Natural killer cell (primary cell): ENCODE data around the gene LYST. TPM values are rescaled to one million over a fixed set of nuclear protein-coding genes. Genes with fewer than 3 reads are reported as not detected.

Source experiments
- ATAC-seq, 3 donors: fragments of 150-1000 bp in 2 of 3; fragments of 200-7000 bp in 1 of 3; cut with Tn5 transposase; 1 replicate in 1 of 3; 2 replicates in 2 of 3; pipeline ENCODE4 v1.10.0; 2021; ENCODE audit warnings: mild to moderate bottlenecking in 2 of 3, moderate library complexity in 2 of 3
- DNase-seq, 2 donors: peaks; one replicate each; pipeline versions ENCODE4 v3.0.0 to v3.0.0-alpha.2; 2013 to 2021; ENCODE audit warnings: mixed read lengths in 1 of 2
- H3K27ac ChIP-seq: one replicate; pipeline ENCODE4 v1.5.1; 2013; ENCODE audit warnings: mild to moderate bottlenecking, low read length
- H3K27me3 ChIP-seq: one replicate; pipeline ENCODE4 v1.6.1; 2013; ENCODE audit warnings: low read length; ENCODE audit not compliant: control insufficient read depth, insufficient read depth
- H3K36me3 ChIP-seq: one replicate; pipeline ENCODE4 v1.6.1; 2013; ENCODE audit warnings: low read length; ENCODE audit not compliant: control insufficient read depth, insufficient read depth
- H3K4me1 ChIP-seq: one replicate; pipeline ENCODE4 v1.6.1; 2013; ENCODE audit warnings: low read length; ENCODE audit not compliant: control insufficient read depth, insufficient read depth
- H3K4me3 ChIP-seq: one replicate; pipeline ENCODE4 v1.5.1; 2013; ENCODE audit warnings: low read length
- H3K9me3 ChIP-seq: one replicate; pipeline ENCODE4 v1.6.1; 2013; ENCODE audit warnings: low read length; ENCODE audit not compliant: control insufficient read depth, insufficient read depth
- H3K27ac Mint-ChIP-seq, 2 donors: one replicate each; pipeline ENCODE4 v1.8.0; 2022; ENCODE audit warnings: mild to moderate bottlenecking in 2 of 2, mixed read lengths in 2 of 2, moderate library complexity in 1 of 2
- H3K27me3 Mint-ChIP-seq, 2 donors: one replicate each; pipeline ENCODE4 v1.8.0; 2022; ENCODE audit warnings: low read depth in 2 of 2, mixed read lengths in 2 of 2
- H3K36me3 Mint-ChIP-seq: one replicate; pipeline ENCODE4 v1.8.0; 2022; ENCODE audit warnings: mixed read lengths
- H3K4me1 Mint-ChIP-seq, 2 donors: one replicate each; pipeline ENCODE4 v1.8.0; 2022; ENCODE audit warnings: mixed read lengths in 2 of 2
- H3K4me3 Mint-ChIP-seq: one replicate; pipeline ENCODE4 v1.8.0; 2022; ENCODE audit warnings: mild to moderate bottlenecking, moderate library complexity, mixed read lengths
- H3K9me3 Mint-ChIP-seq, 2 donors: one replicate each; pipeline ENCODE4 v1.8.0; 2022; ENCODE audit warnings: mixed read lengths in 2 of 2
- WGBS: methylation state at CpG from one replicate; pipeline ENCODE4 v1.1.7; 2013; ENCODE audit warnings: missing lambda C conversion rate; ENCODE audit not compliant: insufficient coverage; 5-methylcytosine and 5-hydroxymethylcytosine counted together
- intact Hi-C: fragments of 100-400 bp; cut with micrococcal nuclease; formaldehyde crosslinking; loops from one replicate; pipeline ENCODE4 v1.14.2; 2022
- total RNA-seq, 4 donors: library from RNA; stranded (reverse); fragments of 120-200 nt in 1 of 4; gene quantifications; one replicate each; pipeline versions ENCODE4 v1.2.3 to v1.2.4, GENCODE V29; 2013 to 2022
- TF ChIP-seq, protein P1 (sequence below): fragments of 200-600 bp; IDR thresholded peaks from one replicate; pipeline ENCODE4 v1.8.0; 2022; ENCODE audit warnings: antibody characterized with exemption

Gene LYST
- total RNA-seq, 3 donors from 2014 or later (not counting 1 experiment from before 2014, with no cell fraction given): 89.9 to 115 (median 93.6) TPM

DNA sequence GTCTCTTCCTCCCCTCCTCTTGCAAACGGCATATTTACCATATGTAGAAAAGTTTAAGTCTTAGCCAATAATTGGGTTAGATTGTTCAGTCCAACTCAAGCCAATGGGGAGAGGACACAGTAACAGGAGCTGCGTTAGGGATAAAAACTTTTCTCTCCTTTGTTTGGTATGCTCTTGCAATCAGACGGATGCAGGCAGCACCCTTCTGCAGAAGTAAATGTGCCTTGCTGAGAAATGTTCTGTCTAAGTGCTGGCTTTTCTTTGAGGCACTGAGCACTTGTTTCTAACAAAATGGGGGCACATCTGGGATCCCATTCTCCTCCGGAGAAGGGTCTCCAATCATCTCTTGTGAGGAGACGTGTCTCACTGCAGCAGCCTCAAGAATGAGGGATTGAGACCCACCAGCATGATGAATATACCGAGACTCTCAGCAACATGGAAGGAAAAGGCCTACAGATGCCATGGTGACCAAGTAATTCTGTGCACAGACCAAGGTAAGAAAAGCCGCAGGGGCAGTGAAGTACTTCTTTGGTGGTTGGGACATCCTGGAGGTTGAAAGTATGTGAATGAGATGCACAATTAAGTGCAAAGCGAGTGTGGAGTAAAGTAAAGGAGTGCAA is 196.4 kb downstream of the LYST start:
- Histone ChIP-seq H3K4me1 (no peaks in the 10 kb centered on the region), H3K36me3 (peaks cover 62% of the 10 kb centered on the region), H3K27me3 (no peaks in the 10 kb centered on the region), H3K27ac (no peak overlapping the region), H3K9me3 (peaks cover 26% of the 10 kb centered on the region), H3K4me3 (no peak overlapping the region)
- Mint-ChIP-seq H3K4me1 (no peaks in the 10 kb centered on the region), H3K27ac (no peak overlapping the region), H3K27me3 (no peaks in the 10 kb centered on the region), H3K4me3 (no peak overlapping the region), H3K36me3 (peaks cover 55% of the 10 kb centered on the region), H3K9me3 (peaks cover 11 to 23% of the 10 kb centered on the region in 2 donors)
- intact Hi-C loops: no loop called here
- TF ChIP-seq, protein P1, sequence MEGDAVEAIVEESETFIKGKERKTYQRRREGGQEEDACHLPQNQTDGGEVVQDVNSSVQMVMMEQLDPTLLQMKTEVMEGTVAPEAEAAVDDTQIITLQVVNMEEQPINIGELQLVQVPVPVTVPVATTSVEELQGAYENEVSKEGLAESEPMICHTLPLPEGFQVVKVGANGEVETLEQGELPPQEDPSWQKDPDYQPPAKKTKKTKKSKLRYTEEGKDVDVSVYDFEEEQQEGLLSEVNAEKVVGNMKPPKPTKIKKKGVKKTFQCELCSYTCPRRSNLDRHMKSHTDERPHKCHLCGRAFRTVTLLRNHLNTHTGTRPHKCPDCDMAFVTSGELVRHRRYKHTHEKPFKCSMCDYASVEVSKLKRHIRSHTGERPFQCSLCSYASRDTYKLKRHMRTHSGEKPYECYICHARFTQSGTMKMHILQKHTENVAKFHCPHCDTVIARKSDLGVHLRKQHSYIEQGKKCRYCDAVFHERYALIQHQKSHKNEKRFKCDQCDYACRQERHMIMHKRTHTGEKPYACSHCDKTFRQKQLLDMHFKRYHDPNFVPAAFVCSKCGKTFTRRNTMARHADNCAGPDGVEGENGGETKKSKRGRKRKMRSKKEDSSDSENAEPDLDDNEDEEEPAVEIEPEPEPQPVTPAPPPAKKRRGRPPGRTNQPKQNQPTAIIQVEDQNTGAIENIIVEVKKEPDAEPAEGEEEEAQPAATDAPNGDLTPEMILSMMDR: no peak
- DNase-seq (no peak), ATAC-seq (no peak)
- WGBS: 94% methylated on average over 8 of the region's 8 CpGs

DNA sequence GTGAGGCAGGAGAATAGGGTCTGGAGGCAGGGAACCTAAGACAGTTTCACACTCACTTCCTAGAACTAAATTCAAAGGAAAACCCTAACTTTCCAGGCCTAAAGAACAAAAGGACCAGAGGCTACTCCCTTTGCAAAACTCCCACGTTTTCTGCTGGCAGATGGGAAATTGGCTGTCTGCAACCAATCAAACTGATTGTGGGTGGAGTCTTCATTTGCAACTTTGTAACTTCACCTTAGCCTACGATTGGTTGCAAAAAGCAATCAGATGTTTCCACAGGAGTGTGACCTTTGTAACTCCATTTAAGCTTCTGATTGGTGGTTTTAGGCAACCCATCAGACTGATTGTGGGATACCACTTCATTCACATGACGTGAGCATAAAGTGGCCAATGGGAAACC is 197.4 kb downstream of the LYST start:
- H3K36me3 ChIP-seq: peaks cover 57% of the 10 kb centered on the region

DNA sequence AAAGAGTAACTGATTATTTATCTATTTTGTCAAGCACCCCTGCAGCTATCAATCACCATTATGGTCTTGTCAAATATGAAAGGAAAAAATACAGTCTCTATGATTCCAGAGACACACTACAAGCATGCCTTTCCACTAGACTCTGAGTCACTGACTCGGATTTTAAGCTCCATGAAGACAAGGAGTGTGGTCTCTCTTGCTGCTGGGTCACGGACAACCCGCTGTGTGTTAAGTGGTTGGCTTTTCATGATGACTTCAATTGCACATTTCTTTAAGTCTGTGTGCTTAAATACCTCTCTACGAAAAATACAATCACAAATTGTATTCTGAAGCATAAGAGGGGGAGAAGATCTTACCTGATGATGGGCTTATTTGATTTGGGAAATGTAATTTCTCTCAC is 203.1 kb downstream of the LYST start:
- peaks cover 9% of the 10 kb centered on the region for H3K36me3 Mint-ChIP-seq
- no peaks in the 10 kb centered on the region for H3K27me3 ChIP-seq

More for the DNA sequence above, 197.4 kb downstream of the LYST start:
- no peaks in the 10 kb centered on the region for H3K4me1 ChIP-seq
- peaks cover 11 to 21% of the 10 kb centered on the region in 2 donors for H3K9me3 Mint-ChIP-seq
- peaks cover 25% of the 10 kb centered on the region for H3K9me3 ChIP-seq
- no peak for DNase-seq
- H3K4me3 Mint-ChIP-seq: no peak overlapping the region
- no peak overlapping the region for H3K27ac Mint-ChIP-seq
- peaks cover 47% of the 10 kb centered on the region for H3K36me3 Mint-ChIP-seq
- TF ChIP-seq, protein P1: no peak
- WGBS: 98% methylated on average over 3 of the region's 3 CpGs
- no peaks in the 10 kb centered on the region for H3K4me1 Mint-ChIP-seq
- no peak for ATAC-seq
- H3K4me3 ChIP-seq: no peak overlapping the region
- intact Hi-C loops: no loop called here
- no peaks in the 10 kb centered on the region for H3K27me3 ChIP-seq
- H3K27me3 Mint-ChIP-seq: no peaks in the 10 kb centered on the region
- H3K27ac ChIP-seq: no peak overlapping the region

More for the DNA sequence above, 203.1 kb downstream of the LYST start:
- Mint-ChIP-seq H3K4me1 (no peaks in the 10 kb centered on the region), H3K9me3 (no peaks in the 10 kb centered on the region), H3K27me3 (no peaks in the 10 kb centered on the region), H3K4me3 (no peak overlapping the region), H3K27ac (no peak overlapping the region)
- no peak for DNase-seq
- Histone ChIP-seq H3K4me3 (no peak overlapping the region), H3K36me3 (peaks cover 37% of the 10 kb centered on the region), H3K27ac (no peak overlapping the region), H3K4me1 (no peaks in the 10 kb centered on the region), H3K9me3 (no peaks in the 10 kb centered on the region)
- TF ChIP-seq, protein P1: no peak
- intact Hi-C loops: no loop called here
- ATAC-seq: no peak
- 100% methylated on average over 1 of the region's 4 CpGs for WGBS
